GM12801 (cell line): ENCODE results near the gene TRMT112.

Experiments used
- CTCF ChIP-seq: IDR thresholded peaks from one replicate; pipeline ENCODE4 v1.5.1; 2011; ENCODE audit warnings: control low read depth; ENCODE audit not compliant: insufficient read length; ENCODE audit errors: extremely low read depth

TRMT112 gene

GRCh38 chr11:64355078-64355940 is 38.0 kb upstream of the TRMT112 start:
- no peak for TF ChIP-seq CTCF

DNA sequence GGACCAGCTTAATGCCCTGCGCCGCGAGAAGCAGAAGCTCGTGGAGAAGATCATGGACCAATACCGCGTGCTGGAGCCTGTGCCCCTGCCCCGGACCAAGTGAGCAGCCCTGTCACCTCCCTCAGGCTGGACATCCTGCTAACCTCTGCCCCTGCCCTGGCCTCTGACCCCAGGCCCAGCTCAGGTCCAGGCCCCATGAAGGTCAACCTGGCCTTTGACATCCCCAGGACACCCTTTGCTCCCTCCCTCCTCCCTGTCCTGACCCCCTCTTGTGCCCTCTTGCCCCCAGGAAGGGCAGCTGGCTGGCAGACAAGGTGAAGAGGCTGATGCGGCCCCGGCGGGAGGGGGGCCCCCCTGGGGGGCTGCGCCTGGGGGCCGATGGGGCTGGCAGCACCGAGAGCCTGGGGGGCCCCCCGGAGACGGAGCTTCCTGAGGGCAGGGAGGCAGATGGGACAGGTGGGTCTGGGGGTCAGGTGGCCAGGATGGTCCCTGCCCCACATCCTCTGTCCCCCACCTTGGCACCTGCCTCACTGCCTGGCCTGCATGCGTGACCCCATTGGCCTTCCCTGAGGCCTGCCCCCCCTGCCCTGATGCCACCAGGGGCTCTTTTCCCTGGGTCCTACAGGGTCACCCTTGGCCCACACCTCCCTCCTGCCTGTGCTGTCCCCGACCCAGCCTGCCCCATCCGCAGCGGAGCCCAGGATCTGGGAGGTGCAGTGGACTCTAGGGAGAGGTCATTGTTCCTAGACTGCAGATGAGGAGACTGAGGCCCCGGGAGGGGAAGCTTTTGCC is 36.6 kb upstream of the TRMT112 start:
- no peak for TF ChIP-seq CTCF

- no peak for TF ChIP-seq CTCF
Measured at GRCh38 chr11:64352995-64353714, 35.8 kb upstream of the TRMT112 start.

- TF ChIP-seq CTCF: no peak
Measured at GRCh38 chr11:64352099-64352994, 35.0 kb upstream of the TRMT112 start.

- no peak for TF ChIP-seq CTCF
Measured at GRCh38 chr11:64351136-64351631, 33.8 kb upstream of the TRMT112 start.

DNA sequence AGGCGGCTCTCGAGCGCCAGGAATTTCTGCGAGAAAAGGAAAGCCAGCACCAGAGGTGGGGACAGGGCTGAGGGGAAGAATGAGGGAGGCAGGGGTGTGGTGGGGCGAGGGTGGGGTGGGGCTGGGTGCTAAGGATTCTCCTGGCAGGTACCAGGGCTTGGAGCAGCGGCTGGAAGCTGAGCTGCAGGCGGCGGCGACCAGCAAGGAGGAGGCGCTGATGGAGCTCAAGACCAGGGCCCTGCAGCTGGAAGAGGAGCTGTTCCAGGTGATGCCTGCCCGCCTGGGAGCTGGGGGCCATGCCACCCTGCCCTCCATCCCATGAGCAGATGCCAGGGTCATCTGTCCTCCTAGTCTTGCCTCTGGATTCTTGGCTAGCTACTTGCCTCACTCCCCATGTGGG is 32.0 kb upstream of the TRMT112 start:
- TF ChIP-seq CTCF: no peak
